Measurements from ENCODE around the gene CAPNS2.

DNA sequence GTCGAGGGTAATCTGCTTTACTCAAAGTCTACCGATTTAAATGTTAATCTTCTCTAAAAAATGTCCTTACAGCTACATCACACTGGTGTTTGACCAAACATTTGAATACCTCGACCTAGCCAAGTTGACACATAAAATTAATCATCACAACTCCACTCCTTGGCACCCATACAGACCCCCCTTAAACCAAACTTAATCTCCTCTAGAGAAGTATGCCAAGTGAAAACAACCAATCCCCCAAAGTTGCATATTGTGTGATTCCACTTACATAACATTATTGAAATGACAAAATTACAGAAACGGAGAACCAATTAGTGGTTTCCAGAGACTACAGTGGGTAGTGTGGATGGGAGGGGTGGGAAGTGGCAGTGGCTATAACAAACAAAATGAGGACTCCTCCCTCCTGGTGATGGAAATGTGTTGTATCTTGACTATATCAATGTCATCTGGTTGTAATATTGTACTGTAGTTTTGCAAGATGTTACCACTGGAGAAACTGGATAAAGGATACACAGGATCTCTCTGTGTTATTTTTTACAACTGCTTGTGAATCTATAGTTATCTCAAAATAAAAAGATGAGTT lies 39.4 kb downstream of the CAPNS2 start:
- TF ChIP-seq, protein P1, sequence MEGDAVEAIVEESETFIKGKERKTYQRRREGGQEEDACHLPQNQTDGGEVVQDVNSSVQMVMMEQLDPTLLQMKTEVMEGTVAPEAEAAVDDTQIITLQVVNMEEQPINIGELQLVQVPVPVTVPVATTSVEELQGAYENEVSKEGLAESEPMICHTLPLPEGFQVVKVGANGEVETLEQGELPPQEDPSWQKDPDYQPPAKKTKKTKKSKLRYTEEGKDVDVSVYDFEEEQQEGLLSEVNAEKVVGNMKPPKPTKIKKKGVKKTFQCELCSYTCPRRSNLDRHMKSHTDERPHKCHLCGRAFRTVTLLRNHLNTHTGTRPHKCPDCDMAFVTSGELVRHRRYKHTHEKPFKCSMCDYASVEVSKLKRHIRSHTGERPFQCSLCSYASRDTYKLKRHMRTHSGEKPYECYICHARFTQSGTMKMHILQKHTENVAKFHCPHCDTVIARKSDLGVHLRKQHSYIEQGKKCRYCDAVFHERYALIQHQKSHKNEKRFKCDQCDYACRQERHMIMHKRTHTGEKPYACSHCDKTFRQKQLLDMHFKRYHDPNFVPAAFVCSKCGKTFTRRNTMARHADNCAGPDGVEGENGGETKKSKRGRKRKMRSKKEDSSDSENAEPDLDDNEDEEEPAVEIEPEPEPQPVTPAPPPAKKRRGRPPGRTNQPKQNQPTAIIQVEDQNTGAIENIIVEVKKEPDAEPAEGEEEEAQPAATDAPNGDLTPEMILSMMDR (IDR thresholded peaks at IDR 0.05): no peak
- TF ChIP-seq POLR2A (IDR thresholded peaks at IDR 0.05) (no peak), EP300 (IDR thresholded peaks at IDR 0.05) (no peak)
